ENCODE measurements around the gene ANKRA2. TPM values are rescaled to one million over a fixed set of nuclear protein-coding genes. Genes with fewer than 3 reads are reported as not detected.
A peak's percentile ranks its signal among the peaks of the same experiment; 100 is the strongest.
"Not testable (repeated sequence)": the region's sequence is repeated elsewhere in the genome, so short reads cannot be mapped to it uniquely, and the experiment has no call there.

The ANKRA2 gene
- total RNA-seq, 1 experiment from 2014 or later, result 41.5 TPM

DNA sequence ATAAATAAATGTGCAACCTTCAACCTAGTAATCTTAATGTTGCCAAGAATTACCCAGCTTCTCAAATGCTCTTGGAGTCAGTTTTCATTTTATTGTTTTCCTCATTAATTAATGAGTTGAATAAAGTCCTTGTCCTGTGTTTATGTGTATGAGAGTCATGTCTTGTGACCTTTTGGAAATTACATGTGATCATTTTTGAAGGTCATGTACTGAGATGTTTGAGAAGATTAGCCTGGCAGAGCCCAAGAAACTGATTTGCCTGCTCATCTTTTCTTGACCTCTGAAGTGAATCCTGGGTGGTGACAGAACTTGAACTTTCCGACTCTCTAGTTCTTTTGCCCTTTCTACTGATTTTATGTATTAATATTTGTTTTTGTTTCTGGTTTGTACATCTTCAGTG is 15.4 kb downstream of the ANKRA2 start:
- no peak for DNase-seq (ENCODE audit: low spot score)

DNA sequence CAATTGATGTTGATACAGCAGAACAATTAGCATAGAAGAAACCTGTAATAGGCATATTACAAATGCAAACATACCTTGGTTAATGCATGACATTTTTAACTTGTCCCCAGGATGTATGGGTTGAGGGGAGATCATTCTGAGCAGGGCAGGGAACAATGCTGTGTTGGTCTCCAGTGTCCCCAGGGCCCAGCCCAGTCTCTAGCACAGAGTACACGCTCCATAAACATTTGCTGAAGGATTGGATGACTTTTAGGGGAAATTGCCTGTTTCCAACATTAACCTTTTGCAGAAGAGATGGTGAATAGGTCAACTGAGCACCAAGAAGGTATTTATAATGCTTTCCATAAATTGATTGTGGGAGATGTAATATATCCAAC is 20.0 kb downstream of the ANKRA2 start:
- DNase-seq (ENCODE audit: low spot score), result no peak

DNA sequence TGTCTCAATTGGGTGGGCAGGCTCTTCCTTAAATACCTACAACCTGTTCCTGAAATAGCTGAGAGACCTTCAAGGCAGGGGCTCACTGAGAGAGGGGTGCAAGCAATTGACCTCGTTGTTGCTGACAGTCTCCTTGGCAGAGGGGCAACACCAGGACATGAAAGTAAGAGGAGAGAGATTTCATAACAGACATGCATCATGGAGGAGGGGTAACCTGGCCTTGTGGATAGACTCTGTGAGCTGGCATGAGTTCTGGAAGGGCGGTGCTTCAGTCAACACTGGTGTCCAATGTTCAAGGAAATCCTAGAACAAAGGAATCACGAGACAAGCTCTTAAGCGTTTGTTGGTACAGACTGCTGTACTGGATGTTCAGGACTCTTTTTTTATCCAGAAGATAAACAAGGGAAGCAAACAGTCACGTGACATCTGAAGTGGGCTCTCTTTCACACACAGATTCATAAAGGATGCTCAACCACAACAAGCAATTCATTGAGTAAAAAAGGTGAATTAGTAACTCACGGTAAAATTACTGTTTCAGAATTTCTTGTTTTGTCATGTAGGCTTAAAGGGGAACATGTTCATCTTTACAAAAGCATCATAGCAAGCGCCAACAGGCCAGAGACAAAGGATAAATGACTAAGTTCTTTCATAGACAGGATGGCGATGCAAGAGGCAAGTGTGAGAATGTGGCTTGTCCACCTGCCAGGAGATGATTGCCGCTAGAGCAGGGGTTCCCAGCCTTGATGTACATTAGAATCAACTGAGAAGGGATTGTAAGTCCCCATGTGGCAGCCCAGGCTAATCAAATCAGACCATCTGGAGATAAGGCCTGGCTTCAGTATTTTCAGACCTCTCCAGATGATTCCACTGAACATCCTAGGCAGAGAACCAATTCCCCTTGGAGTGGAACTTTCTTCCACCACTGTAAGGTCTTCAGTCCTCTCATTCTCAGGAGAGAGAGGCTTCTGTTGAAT is 20.7 kb downstream of the ANKRA2 start:
- DNase-seq (ENCODE audit: low spot score), result no peak

DNA sequence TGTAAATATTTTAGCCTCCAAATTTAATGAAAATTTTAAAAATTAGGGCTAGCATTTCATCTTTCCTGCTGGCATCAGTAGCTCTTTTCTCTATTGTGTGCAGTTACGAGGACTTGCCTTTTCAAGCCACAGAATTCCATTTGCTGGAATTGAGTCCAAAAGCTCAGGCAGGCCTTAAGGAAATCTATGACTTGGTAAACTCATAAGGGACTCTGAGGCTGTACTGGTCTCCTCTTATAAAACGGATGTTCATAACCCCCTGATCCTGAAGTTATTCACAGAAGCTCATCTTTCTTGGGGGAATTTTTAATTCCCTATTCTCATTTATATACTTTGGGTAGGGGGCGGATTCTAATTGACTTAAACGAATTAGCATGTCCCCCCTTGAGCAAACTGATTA is 23.4 kb downstream of the ANKRA2 start:
- no peak for DNase-seq (ENCODE audit: low spot score)

DNA sequence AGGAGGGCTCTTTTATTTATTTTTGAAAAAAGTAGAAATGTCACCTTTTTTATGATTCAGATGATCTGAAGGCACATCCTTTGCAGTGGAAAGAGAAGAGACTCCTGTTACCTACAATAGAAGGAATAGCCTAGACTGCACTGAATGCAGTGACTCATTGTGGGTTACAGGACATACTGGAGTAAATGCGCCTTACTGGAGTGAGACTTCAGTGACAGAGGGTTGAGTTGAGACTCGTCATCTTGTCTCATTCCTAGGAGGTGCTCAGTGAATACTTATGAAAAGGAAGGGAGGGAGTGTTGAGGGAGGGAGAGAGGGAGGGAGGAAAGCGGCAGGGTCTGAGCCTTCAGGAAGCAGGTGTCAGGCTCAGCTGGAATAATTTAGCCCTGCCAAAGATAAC is 25.2 kb downstream of the ANKRA2 start:
- DNase-seq (ENCODE audit: low spot score), result peak; percentile 90

DNA sequence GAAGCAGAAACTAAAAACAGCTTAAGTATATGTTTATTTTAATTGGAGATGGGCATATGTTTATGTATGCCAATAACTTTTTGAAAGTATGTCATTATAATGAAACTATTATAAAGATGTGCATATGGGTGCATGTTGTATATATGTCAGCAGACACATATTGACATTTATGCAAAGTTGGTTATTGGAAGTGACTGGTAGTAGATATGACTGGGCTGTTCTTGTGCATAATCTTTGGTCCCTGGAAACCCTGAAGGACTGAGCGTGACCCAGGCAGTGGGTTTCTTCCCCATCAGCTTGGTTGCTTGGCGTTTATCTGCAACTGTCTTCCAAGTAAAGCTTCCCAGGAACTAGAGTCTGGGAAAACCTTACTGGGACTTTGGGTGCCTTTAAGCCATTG is 25.7 kb downstream of the ANKRA2 start:
- no peak for DNase-seq (ENCODE audit: low spot score)

DNA sequence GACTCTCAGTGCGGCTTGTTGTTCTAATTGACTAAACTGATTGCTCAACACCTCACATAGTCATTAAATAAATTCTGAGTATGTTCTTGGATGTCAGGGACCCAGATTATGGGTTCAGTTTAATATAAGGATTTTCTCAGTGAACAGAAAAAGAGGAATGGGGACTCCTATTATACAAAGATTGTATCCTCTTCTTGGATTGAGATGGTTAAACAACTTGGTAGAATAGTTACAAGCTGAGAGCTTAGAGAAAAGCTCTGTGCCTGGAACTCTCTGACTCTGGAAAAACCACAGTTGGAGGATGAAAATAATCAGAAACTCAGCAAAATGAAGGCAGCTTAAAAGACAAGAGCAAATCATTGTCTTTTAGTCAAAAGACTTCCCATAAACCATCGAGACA is 30.5 kb downstream of the ANKRA2 start:
- no peak for DNase-seq (ENCODE audit: low spot score)

DNA sequence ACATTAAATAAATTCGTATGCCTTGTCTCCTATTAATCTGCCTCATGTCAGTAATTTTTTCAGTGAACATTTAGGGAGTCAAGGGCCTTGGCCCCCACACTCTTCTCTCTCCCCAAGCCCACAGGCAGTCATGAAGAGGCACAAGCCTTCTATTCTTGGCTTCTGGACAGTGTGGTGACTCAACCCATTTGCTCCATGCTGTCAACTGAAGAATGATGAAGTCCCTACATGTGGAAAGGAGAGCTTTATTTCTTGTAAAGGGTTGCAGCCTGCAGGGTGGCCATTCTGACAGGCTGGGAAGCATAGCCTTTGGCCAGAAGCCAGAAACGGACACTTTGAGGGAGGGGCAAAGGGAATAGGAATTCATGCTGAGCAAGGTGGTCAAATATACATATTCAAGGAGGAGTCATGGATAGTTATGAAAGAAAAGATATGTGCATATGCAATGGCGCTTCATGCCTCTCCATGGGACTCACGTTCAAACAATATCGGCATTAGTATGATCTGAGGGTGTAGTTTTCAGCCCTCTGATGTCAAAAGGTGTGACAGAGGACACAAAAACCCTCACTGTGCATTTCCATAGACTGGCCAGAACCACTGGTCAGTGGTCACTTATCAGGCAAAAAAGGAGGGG is 31.3 kb downstream of the ANKRA2 start:
- peak; percentile 21 for DNase-seq (ENCODE audit: low spot score)

DNA sequence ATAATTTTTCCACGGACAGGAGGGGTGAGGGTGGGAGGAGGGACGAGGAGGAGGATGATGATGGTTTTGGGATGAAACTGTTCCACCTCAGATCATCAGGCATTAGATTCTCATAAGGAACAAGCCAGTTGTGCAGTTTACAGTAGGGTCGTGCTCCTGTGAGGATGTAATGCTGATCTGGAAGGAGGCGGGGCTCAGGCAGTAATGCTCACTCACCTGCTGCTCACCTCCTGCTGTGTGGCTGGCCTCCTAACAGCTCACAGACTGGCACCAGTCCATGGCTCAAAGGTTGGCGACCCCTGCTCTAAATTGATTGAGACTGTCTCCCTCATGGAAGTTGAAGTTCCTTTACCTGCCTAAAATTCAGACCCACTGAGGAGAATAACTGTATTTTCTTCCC is 33.2 kb downstream of the ANKRA2 start:
- DNase-seq (ENCODE audit: low spot score), result no peak

DNA sequence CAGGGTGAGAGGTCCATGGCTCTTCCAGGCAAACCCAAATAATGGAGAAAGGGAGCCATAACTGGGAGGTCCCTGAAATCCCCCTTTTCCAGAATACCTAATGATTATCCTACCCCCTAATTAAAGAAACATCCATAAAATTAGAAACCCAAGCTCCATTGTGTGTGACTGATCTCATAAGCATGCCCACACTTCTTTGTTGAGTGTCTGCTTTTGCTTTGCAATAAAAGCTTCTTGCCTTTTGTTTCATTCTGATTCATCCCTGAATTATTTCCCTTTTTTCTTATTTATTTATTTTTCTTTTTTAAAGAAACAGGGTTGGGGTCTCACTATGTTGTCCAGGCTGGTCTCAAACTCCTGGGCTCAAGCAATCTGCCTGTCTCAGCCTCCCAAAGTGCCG is 34.1 kb downstream of the ANKRA2 start:
- DNase-seq (ENCODE audit: low spot score), result no peak

DNA sequence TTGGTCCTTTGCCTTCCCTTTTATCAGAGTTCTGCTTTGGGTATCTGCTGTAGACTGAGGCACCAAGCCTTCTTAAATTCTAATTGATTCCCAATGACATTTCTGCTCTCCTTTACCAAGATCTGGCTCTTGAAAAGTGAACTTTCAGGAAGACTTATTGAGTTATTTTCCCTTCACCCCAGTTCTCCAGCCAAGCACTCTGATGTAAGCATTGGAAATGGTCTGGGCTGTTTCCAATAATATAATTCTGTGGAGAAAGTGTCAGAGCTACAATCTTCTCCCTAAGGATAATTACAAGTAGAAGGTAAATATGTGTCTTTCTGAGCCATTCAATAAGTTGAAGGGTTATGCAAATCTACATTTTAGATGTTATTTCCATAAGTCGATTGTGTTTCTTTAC is 36.4 kb downstream of the ANKRA2 start:
- no peak for DNase-seq (ENCODE audit: low spot score)

DNA sequence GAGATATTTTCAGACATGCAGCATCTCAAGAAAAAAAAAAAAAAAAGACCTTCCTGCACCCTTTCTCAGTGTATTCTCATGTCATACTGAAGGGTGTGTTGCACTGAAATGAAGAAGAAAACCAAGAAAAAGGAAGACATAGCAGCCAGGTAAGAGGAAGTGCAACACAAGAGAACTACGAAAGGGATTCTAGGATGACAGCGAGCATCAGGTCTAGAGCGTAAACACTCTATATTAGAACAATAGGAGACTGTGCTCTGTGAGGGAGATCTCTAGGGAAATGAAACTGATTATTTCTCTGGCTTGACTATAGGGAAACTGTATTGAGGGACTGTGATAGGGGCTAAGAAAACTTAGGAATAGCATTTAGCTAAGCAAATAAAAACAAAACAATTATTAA is 37.2 kb downstream of the ANKRA2 start:
- DNase-seq (ENCODE audit: low spot score), result no peak

DNA sequence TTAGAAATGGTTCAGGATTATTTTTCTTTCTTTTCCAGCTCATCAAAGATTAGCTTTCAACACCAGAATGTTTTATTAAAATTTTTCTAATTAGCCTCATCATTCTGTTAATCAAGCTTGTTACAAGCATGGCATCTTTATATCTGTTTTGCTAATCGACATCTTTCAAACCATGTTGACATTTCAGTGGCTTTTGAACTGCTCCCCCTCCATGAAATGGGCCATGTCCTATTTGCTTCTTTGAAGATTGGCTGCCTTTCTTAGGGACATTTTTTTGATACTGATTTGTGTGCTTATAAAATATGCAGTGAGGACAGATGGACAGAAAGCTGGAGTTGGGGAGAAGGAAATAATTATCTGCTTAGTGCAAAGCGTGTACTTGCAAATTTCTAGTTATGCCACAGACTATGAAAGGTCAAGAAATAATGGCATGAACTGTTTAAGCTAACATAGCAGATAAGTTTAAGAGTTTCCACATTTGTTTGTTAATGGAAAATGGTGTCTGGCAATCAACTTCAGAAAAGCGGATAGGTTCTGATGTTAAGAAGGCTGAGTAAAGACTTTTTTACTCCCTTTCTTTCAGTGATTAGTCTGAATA is 39.7 kb downstream of the ANKRA2 start:
- no peak for DNase-seq (ENCODE audit: low spot score)

DNA sequence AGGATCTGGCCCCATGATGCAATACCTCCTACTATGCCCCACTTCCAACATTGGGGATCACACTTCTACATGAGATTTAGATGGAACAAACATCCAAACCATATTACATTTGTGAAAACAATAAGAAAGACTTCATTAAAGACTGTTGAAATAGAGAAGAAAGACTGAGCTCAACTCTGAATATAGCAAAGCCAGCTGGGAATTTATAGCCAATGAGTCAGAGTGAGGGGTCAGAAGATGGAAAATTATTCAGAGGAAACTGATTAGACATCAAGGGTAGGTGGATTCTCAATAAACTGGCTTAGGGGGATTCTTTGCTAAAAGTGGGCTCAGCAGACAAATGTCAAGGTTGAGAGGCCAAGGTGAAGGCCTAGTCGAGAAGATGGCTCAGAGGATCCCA is 41.6 kb downstream of the ANKRA2 start:
- DNase-seq (ENCODE audit: low spot score), result no peak

DNA sequence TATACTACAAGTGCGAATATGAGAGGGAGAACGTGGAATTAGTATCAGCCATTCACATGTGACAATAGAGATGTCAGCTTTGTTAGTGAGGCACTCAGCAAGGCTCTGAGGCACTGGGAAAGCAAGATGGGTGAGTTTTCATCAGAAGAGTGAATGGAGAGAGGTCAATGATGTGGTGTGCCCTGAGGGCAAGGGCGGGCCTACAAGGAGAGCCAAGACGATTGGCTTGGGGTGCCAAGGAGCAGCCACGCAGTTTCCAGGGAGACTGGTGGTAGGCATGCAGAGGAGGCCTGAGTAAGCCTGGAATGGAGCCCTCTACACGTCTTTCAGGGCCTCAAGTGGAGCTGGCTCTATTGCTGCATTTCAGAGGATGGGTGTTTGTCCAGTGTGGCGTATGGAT is 42.5 kb downstream of the ANKRA2 start:
- no peak for DNase-seq (ENCODE audit: low spot score)

DNA sequence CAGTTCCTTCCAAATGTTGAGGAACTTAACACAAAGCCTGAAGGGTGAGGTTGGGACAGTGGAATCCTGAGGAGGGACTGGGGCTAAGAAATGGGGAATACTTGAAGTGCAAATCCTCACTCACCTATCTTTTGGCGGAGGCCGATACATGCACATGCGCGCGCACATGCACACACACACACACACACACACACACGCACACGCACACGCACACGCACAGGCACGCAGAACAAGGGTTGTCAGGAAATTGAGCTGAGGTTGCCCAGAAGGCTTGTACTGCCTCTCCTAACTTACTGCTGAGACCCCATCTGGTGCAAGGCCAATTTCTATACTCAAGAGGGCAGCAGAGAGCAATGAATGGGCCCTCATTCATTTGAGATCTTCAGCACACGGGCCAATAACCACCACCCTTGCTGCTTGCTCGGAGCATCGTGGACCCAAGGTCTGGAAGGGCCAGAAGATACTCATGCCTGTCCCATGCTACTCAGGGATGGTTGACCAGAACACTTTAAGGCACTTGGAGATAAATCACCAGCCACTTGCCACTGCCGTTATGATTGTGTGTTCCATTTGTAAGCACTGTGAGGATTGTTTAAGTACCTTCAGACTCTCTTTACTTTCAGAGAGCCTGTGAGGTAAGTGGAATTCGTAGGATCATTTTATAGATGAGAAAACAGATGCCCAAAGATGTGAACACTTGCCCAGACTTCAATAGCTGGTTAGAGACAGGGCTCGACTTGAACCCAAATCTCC is 45.7 kb downstream of the ANKRA2 start:
- peak; percentile 84 for DNase-seq (ENCODE audit: low spot score)

DNA sequence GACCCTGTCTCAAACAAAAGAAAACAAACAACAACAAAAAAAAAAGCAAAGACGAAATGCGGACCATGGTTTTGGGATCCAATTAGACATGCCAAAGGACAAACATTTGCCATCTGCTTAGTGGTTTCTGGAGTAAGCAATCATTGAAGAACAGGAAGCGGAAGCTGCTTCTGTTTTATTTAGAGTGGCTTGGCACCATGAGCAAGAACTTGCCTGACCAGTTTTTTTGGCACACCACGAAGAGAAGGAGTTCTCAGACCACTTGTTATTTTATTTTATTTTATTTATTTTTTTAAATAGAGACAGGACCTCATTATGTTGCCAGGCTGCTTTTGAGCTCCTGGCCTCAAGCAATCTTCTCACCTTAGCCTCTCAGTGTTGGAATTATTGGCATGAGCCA is 50.2 kb downstream of the ANKRA2 start:
- DNase-seq (ENCODE audit: low spot score), result no peak

DNA sequence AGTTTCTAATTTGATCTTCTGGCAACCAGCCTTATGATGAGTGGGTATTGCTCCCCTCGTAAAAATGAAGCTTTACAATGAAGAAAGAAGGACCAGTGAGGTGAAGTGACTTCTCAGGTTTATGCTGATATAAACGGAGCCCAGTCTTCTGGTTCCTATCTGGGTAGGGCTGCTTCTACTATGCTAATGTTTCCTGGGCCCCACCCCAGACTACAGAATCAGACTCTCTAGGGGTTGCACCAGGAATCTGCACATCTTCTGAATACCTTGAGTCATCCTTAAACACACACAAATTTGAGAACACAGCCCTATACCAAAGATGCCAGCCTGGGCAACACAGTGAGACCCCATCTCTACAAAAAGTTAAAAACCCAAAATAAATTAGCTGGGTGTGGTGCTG is 51.0 kb downstream of the ANKRA2 start:
- no peak for DNase-seq (ENCODE audit: low spot score)

DNA sequence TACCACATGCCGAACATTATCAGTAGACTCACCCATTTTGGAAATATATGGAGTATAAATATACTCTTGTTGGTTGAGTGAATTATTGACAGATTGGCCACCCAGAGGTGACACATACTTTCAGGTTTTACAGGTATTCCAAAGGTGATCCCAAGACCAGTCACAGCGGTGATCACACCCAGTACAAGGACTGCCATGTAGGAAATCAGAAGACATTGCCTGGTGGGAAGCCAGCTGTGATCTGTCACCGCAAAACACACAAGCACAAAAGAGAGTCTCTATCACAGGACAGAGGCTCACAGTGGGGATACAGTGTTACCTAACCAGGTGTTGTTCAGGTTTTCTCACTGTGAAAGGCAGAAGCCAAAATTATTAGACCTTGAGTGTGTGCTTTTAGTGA is 51.4 kb downstream of the ANKRA2 start:
- DNase-seq (ENCODE audit: low spot score), result no peak

DNA sequence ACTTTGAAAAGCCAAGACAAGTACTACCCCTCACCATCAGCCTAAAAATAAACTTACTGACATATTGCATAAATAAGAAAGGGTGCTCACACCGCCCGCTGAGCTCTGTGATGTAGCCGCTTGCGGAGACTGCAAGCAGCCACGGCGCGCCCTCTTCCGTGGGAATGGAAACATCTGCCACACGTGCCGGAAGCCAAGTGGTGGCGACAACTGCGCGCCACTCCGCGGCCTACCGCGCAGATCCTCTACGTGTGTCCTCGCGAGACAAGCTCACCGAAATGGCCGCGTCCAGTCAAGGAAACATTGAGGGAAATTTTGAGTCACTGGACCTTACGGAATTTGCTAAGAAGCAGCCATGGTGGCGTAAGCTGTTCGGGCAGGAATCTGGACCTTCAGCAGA is 56.9 kb downstream of the ANKRA2 start:
- not testable (repeated sequence) for DNase-seq (ENCODE audit: low spot score)

DNA sequence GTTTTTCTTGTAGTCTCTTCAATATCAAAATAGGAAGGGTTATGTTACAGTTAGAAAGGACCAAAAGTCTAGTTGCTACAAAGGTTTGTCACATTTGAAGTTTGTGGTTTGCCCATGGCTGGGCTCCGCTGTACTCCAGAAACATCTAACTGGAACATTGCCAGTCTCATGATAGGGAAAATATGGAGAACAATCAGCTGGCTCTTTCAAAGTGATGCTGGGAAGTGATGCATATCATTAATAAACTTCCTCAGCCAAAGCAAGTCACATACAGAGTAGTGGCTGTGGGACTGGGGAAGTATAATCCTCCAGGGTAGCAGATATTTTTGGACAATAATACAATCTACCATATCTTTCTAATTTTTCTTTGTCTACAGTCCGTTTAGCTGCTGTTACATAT is 58.4 kb downstream of the ANKRA2 start:
- no peak for DNase-seq (ENCODE audit: low spot score)

DNA sequence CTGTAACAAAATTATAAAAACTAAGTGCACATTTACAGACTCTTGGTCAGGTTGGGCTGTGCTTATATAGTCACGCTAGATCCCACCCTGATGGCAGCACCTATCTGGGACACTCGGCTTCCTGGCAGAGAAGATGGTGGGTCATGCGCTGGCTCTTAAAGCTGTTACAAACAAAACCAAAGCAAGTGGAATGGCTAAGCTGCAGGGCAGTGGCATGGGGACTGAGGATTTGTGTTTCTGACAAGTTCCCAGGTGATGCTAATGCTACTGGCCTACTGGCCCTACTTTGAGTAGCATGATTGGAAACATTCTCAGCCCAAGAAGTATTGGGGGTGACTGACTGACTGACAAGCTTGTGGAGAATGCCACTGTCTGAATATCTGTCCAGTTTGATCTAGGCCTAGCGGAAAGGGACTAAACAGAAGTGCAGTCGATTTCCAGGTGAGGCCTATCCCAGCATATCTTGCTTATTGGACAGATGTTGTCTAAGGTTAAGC is 58.9 kb downstream of the ANKRA2 start:
- DNase-seq (ENCODE audit: low spot score), result no peak
